Measurements from ENCODE around the gene ROPN1B.

The ROPN1B gene

DNA sequence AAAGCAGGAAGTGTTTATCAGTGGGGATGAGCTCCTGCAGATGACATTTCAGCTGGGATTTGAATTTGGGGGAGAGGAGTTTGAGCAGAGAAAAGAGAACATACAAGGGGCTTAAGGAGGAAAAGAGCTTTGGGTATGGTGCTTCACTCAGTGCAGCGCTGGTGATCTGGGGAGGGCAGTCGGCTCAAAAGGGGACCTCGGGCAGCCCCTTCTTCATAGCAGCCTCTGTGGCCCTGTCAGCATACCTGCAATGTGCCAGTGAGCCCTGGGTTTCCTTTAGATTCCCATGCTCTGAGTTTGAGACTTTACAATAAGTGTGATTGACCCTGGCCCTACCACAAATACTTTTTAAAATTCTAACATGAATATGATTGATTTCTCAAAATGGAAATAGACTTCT is 40.2 kb downstream of the ROPN1B start:
- Histone ChIP-seq H2AFZ (ENCODE audit: low read depth, low read length) (no peak overlapping the region), H3K27me3 (ENCODE audit: low read depth, low read length) (no peaks in the 10 kb centered on the region), H3K4me3 (ENCODE audit: low read length) (no peak overlapping the region), H3K4me2 (ENCODE audit: low read length) (no peak overlapping the region), H3K27ac (ENCODE audit: low read length) (no peak overlapping the region), H3K9me3 (ENCODE audit: insufficient read depth, low read length) (no peaks in the 10 kb centered on the region), H3K9ac (ENCODE audit: low read length) (no peak overlapping the region), H3K79me2 (ENCODE audit: low read length) (no peaks in the 10 kb centered on the region), H3K4me1 (ENCODE audit: low read length) (no peaks in the 10 kb centered on the region), H4K20me1 (ENCODE audit: insufficient read depth, low read length) (no peaks in the 10 kb centered on the region), H3K36me3 (replicated peaks; ENCODE audit: low read depth, low read length) (no peaks in the 10 kb centered on the region)
- no peak for TF ChIP-seq EZH2phosphoT487 (IDR thresholded peaks at IDR 0.05; ENCODE audit: low read depth)
- TF ChIP-seq, protein P1, sequence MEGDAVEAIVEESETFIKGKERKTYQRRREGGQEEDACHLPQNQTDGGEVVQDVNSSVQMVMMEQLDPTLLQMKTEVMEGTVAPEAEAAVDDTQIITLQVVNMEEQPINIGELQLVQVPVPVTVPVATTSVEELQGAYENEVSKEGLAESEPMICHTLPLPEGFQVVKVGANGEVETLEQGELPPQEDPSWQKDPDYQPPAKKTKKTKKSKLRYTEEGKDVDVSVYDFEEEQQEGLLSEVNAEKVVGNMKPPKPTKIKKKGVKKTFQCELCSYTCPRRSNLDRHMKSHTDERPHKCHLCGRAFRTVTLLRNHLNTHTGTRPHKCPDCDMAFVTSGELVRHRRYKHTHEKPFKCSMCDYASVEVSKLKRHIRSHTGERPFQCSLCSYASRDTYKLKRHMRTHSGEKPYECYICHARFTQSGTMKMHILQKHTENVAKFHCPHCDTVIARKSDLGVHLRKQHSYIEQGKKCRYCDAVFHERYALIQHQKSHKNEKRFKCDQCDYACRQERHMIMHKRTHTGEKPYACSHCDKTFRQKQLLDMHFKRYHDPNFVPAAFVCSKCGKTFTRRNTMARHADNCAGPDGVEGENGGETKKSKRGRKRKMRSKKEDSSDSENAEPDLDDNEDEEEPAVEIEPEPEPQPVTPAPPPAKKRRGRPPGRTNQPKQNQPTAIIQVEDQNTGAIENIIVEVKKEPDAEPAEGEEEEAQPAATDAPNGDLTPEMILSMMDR (IDR thresholded peaks at IDR 0.05; ENCODE audit: low read depth, low read length): no peak

DNA sequence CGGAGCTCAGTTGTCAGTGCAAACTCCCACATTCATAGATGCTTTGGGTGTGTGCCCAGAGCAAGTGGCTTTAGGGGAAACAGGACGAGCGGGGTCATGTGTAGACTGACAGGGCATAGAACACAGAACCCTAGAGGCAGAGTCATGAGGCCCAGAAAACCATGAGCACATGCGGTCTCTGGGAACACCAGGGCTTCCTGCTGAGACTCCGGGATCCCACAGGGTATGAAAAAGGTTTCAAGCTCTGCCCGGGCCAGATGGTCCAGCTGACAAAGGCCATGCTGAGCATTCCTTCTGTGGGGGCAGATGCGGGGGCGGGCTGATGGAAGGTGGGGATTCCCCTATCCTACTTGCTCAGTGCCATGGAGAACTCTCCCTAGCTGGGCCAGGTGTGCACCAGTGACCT is 44.8 kb downstream of the ROPN1B start:
- peaks cover 2% of the 10 kb centered on the region for H3K4me1 ChIP-seq (ENCODE audit: low read length)
- H3K9me3 ChIP-seq (ENCODE audit: insufficient read depth, low read length): no peaks in the 10 kb centered on the region
- no peaks in the 10 kb centered on the region for H4K20me1 ChIP-seq (ENCODE audit: insufficient read depth, low read length)
- no peak overlapping the region for H3K9ac ChIP-seq (ENCODE audit: low read length)
- H3K4me3 ChIP-seq (ENCODE audit: low read length): no peak overlapping the region
- TF ChIP-seq EZH2phosphoT487 (IDR thresholded peaks at IDR 0.05; ENCODE audit: low read depth): no peak
- TF ChIP-seq, protein P1 (IDR thresholded peaks at IDR 0.05; ENCODE audit: low read depth, low read length): no peak
- H3K79me2 ChIP-seq (ENCODE audit: low read length): no peaks in the 10 kb centered on the region
- H2AFZ ChIP-seq (ENCODE audit: low read depth, low read length): no peak overlapping the region
- H3K4me2 ChIP-seq (ENCODE audit: low read length): no peak overlapping the region
- H3K27me3 ChIP-seq (ENCODE audit: low read depth, low read length): no peaks in the 10 kb centered on the region
- H3K36me3 ChIP-seq (replicated peaks; ENCODE audit: low read depth, low read length): peaks cover 3% of the 10 kb centered on the region
- H3K27ac ChIP-seq (ENCODE audit: low read length): no peak overlapping the region

DNA sequence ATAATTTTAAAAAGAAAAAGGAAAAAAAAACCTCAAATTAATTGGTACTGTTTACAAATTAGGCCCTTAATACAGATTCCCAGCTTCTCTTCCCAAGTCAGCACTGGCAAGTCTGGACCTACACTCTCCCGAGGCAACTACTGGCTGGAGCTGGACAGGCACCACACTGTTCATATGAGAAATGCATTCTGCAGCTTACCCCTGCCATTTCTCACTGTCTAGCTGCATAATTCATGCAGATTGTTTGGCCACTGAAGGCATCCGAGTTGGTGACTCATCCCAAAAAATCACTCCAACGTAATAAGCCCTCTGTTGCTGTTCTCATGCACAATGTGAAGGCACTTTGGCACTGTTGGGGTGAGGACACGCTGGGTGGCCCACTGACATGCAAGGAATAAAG is 45.3 kb downstream of the ROPN1B start:
- Histone ChIP-seq H3K4me3 (ENCODE audit: low read length) (no peak overlapping the region), H3K9me3 (ENCODE audit: insufficient read depth, low read length) (no peaks in the 10 kb centered on the region), H4K20me1 (ENCODE audit: insufficient read depth, low read length) (no peaks in the 10 kb centered on the region), H3K27me3 (ENCODE audit: low read depth, low read length) (no peaks in the 10 kb centered on the region), H3K4me1 (ENCODE audit: low read length) (peaks cover 7% of the 10 kb centered on the region), H2AFZ (ENCODE audit: low read depth, low read length) (no peak overlapping the region), H3K4me2 (ENCODE audit: low read length) (no peak overlapping the region), H3K9ac (ENCODE audit: low read length) (no peak overlapping the region), H3K27ac (ENCODE audit: low read length) (no peak overlapping the region), H3K36me3 (replicated peaks; ENCODE audit: low read depth, low read length) (peaks cover 3% of the 10 kb centered on the region), H3K79me2 (ENCODE audit: low read length) (no peaks in the 10 kb centered on the region)
- TF ChIP-seq EZH2phosphoT487 (IDR thresholded peaks at IDR 0.05; ENCODE audit: low read depth): no peak
- TF ChIP-seq, protein P1 (IDR thresholded peaks at IDR 0.05; ENCODE audit: low read depth, low read length): no peak

DNA sequence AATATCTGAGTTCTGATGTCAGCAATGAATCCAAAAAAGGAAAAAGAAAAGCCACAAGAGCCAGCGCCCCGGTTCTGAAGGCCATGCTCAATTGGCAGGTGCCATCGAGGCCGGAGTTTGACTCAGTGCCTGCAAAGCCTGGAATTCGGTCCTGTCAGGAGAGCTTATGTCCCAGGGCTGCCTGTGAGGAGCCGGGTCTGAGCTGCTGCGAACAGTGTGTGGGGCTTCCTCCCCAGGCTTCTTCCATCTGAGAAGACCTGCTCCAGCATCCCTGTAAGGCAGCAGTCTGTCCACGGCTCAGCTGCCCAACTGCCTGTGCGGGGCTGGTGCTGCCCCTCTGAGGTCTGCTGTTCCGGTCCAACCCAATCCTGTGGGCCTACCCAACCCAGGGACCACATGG is 46.1 kb downstream of the ROPN1B start:
- TF ChIP-seq, protein P1 (IDR thresholded peaks at IDR 0.05; ENCODE audit: low read depth, low read length): no peak
- no peak for TF ChIP-seq EZH2phosphoT487 (IDR thresholded peaks at IDR 0.05; ENCODE audit: low read depth)
- H2AFZ ChIP-seq (ENCODE audit: low read depth, low read length): no peak overlapping the region
- H4K20me1 ChIP-seq (ENCODE audit: insufficient read depth, low read length): no peaks in the 10 kb centered on the region
- no peak overlapping the region for H3K27ac ChIP-seq (ENCODE audit: low read length)
- peaks cover 3% of the 10 kb centered on the region for H3K36me3 ChIP-seq (replicated peaks; ENCODE audit: low read depth, low read length)
- H3K9me3 ChIP-seq (ENCODE audit: insufficient read depth, low read length): no peaks in the 10 kb centered on the region
- H3K27me3 ChIP-seq (ENCODE audit: low read depth, low read length): no peaks in the 10 kb centered on the region
- H3K4me2 ChIP-seq (ENCODE audit: low read length): no peak overlapping the region
- no peaks in the 10 kb centered on the region for H3K79me2 ChIP-seq (ENCODE audit: low read length)
- H3K9ac ChIP-seq (ENCODE audit: low read length): no peak overlapping the region
- peaks cover 8% of the 10 kb centered on the region for H3K4me1 ChIP-seq (ENCODE audit: low read length)
- no peak overlapping the region for H3K4me3 ChIP-seq (ENCODE audit: low read length)

All from OCI-LY3 (cell line).